ENCODE measurements around the gene CASQ2.
A peak's percentile ranks its signal among the peaks of the same experiment; 100 is the strongest.

Gene CASQ2

DNA sequence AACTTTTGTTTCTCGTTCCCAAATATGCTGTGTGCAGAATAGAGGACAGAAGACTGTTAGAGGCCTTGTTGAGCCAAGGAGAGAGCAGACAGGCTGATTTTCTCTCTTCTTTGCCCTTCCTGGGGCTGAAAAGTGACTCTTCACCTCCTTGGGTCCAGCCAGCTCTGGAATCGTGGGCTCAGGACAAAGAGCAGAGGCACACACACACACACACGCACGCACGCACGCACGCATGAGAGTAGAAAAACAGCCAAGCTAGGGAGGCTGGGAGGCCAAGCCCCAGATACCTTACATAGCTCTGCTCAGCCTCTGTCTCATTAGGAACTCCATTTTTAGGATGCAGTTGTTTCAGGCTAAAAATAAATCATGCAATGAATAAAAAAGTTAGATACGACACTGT, at the start of gene CASQ2:
Gene CASQ2, minus strand, starts transcription at position 166 of the 400 bp plus-strand sequence. CDS start 173 bp downstream, outside the sequence.
- no peak for DNase-seq (ENCODE audit: low read depth)

DNA sequence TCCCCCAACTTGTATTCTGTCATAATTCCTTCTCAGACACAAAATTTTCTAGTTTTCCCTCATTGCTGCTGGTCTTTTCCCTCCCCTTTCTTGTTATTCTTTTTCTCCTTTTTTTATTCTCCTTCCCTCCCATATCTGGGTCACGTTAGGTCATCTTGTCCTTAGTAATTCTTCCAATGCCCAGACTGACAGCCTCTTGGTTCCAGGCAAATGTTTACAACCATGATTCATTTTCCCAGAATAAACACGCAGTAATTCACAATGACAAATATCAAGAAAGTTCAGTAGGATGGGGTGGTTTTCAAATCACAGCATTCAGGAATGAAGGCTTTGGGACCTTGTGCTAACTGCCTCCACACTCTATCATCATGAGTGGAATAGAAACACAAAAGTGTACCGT, 47.2 kb upstream of the CASQ2 start:
- DNase-seq (ENCODE audit: low read depth) = no peak

DNA sequence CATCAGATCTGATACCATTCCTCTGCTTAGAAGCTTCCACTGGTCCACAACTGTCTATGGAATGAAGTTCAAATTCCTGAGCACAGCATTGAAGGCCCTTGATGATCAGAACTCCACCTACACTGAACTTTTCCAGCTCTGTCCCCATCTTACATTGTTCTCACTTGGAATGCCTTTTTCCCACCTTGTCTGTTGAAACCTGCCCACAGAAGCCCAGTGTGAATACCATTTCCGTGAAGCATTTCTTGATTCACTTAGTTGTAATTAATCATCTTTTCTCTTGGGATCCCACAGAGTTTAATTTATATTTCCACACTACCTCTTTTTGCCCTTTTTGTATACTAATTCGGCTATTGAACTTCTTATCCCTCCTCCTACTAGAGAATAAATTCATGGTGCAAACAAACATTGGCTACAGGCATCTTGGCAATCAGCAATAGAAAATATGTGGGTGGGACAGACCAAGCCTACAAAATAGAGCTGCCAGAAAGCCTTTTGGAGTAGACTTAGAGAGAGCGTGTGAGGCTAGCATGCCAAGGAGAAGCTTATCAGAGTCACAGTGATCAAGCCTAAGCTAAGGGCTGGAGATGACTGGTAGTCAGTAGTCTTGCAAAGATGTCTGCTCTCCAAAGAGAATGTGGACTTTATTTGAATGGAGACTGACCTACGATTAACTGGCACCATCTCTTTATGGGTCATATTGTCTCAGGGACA, 46.3 kb upstream of the CASQ2 start:
- DNase-seq (ENCODE audit: low read depth) = no peak

DNA sequence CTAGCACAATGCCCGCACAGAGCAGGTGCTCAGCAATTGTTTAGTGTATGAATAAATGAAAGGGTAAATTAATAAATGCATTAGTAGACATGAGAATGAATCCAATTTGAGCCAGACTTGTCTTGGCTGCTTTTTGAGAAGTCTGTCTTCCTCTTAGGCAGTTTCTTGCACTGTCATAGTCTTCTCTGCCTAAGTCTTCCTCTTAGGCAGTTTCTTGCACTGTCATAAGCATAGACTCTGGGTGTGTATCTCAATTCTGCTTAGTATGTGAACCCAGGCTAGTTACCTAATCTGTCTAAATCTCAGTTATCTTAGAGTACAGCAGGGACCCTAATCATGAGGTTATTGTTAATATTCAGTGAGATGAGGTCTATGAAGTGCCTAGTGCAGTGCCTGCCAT, 45.2 kb upstream of the CASQ2 start:
- no peak for DNase-seq (ENCODE audit: low read depth)

DNA sequence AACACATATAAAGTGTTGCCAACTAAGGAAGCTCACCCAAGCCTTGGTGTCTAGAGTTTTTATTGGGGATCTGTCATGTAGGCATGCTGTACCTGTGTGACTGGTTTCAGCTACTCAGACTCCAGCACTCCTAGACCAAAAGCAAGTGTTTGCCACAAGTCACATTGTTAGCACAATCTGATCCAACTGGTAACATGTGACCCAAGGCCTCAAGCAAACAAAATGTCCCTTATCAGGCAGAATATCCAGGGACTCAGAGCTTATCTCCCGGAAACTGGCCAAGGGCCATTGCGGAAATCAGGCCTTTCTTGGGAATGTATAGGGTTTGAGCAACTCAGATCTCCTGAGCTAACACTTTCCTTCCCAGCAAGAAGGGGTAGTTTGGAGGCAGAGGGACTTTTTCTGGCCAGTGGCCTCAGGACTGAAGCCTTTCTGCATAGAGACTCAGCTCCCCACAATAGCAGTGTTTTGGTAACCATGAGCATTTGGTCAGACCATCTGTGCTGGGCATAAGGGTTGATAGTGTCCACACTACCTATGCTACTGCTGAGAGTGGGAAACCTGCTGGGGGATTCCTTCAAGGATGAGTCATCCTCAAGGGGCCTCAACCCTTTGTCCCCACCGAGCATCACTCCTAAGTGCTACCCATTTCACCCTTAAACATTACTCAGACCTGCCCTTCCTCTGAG, 42.8 kb upstream of the CASQ2 start:
- no peak for DNase-seq (ENCODE audit: low read depth)

DNA sequence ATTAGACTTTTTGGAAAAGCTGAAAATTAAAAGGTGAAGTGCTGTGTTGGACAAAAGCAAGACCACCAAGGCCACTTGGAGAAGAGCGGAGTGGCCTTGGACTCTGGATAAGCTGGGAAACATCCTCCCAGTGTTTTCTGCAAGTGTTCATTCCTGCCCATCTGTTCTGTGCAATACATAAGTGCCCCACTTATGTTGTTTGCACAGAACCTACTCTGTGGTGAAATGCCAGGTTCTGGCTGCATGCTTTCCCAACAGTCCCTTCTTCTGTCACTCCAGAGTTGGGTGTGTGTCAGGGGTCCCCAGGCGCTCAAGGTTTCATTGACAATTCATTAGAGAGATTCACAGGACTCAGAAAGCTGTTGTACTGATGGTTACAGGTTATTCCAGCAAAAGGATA, 42.1 kb upstream of the CASQ2 start:
- DNase-seq (ENCODE audit: low read depth) = no peak

DNA sequence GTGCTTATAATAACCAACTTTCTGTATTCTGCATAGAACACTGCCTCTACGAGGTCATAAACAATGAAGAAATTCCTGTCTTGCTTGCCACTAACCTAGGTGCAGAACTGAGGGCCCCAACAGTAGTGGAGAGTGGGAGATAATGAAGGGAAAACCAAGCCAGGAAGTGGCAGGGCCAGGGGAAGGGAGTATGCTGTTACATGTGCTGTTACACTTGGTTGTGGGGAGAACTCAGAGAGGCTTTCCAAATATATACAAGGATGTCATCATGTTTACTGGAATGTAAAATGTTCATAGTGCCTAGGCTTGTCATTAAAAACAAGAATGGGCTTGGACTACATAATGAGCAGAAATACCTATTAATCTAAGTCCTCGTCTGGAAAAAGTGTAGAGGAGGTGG, 41.3 kb upstream of the CASQ2 start:
- no peak for DNase-seq (ENCODE audit: low read depth)

DNA sequence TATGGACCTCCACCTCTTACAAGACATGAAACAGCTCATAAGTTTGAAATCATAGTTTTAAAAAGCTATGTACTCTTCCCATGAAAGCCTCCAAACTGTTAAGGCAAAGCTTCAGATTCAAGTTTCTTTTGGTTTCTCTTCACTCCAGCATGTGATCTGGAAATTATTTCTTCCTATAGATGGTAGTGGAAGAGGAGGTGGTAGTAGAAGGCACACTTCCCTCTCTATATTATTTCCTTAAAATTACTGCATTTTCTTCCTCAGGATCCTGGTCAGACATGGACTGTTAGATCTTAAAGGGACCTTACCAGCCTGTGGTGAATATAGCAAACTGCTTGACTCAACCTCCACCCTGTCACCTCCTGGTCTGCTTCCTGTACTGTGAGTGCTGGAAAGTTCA, 40.6 kb upstream of the CASQ2 start:
- DNase-seq (ENCODE audit: low read depth) = no peak

DNA sequence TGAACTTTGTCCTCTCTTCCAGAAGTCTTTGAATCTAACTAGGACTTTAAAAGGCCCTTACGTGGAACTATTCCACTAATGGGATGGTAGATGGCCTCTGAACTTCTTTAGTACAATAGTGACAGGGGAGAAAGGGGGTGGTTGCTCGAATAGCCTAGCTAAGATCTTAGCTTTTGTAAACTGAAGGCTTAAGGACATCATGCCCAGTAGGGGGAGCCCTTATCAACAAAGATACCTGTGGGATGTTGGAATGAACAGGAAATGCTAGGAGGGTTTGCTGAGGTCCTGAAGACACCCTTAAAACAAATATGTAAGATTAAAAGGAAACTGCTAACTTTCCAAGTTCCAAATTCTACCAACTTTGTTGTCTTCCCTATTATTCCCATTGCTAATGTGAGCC, 39.2 kb upstream of the CASQ2 start:
- peak; percentile 76 for DNase-seq (ENCODE audit: low read depth)

DNA sequence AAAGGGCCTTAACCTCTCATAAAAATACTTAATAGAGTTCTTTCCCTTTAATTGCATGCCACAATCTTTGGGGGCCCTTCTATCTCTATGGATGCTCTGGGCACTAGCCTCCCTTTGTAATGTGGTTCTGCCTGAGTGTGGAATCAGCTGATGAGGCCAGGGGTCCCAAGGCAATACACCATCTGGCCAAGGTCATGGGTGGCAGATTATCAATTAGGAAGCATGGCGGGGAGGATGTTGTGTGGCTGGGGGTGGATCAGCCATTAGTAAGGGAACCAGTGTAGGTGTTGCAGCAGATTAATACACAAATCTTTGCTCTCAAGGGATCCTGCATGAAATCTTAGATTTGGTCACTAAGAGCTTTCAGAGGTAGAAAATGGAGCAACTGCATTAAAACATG, 37.1 kb upstream of the CASQ2 start:
- no peak for DNase-seq (ENCODE audit: low read depth)

DNA sequence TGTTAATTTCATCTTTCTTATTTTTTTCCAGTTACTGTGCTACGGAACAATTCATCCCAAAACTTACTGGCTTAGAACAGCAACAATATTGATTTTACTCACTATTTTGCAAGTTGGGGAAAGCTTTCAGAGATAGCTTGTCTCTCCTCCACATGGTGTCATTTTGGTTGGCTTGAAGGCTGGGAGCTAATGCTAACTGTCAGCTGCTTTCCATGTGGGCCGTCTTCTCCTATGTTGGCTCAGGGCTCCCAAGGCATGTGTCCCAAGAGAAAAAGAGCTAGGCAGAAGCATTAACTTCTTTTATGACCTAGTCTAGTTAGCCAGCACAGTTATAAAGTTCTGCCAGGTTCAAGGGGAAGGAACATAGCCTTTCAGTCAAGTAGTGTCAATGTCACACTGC, 33.9 kb upstream of the CASQ2 start:
- no peak for DNase-seq (ENCODE audit: low read depth)

DNA sequence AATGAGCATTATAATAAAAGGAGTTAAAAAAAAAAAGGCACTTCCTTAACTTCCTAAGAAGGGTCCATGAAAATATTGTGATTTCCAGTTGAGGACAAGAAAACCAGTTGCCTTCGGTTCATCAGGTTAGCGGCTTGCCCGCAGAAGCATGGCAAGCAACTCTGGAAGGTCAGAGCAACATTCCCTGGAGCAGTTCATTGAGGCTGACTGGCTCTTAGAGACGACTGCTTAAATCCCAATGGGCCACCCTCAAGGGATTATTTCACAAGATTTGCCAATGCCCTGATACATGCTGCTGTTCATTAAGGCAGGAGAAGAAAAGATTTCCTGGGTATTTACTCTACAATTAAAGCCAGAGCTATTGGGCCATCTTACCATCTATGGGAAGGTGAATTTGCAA, 29.0 kb upstream of the CASQ2 start:
- DNase-seq (ENCODE audit: low read depth) = no peak

DNA sequence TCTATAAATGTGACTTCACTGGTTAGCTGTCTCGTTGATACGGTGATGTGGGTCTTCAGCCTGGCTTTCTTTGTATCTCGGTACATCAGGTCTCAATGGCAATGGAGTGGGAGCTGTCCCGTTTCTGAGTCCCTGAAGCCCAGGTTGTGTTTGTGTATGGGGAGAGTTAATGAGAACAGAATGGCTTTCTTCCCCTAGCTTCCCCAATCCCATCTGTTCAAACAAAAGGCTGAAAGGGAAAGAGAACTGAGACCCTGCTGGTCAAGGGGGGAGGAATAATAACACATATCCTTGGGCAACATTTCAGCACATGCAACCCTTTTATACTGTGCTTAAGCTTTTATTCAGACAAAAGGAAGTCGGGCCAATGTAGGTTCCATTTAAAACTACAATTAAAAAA, 28.4 kb upstream of the CASQ2 start:
- DNase-seq (ENCODE audit: low read depth) = no peak

DNA sequence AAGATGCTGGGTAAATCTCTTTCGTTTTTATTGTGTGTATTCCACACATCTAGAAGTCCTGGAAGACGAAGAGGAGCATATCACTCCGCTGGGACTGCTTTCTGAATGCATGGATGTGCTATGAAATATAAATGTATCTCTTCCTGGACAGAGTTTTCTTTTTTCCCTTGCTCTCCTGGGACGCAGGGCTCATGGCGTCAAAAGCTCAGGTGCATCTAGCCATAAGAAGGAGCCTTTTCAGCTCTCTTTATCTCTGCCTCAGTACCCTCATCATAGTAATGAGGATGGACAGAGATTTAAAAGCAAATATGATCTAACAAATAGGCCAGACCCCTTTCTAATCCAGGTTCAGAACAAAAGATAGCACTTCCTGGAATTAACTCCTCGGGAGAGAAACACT, 27.5 kb upstream of the CASQ2 start:
- DNase-seq (ENCODE audit: low read depth) = no peak

DNA sequence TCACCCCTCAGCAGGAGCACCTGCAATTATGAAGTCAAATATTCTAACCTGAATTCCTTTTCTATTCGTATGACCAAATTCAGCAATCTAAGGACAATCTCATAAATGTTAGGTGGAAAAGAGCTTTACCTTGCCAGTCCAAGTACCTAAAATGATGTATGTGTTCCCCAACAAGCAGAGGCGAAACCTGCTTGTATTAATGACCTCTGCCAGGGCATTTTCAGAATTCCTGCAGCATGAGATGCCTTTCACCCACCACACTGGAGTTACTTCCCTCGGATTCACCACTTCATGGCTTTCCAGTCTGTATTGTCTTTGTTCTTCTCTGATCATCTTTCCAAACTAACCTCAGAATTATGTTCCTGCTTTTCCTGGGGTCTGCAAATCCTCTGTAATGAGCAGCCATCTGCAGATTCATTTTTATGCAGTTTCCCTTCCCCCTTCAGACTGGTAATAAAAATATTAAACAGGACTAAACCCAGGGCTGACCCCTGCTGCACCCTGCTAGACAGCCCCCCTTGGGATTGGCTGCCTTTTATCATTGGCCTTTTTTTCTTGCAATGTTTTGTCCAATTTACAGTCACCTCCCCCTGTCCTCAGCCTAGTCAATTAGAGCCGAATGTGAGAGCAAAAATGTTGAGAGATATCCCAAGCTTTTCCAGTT, 26.6 kb upstream of the CASQ2 start:
- DNase-seq (ENCODE audit: low read depth) = no peak

DNA sequence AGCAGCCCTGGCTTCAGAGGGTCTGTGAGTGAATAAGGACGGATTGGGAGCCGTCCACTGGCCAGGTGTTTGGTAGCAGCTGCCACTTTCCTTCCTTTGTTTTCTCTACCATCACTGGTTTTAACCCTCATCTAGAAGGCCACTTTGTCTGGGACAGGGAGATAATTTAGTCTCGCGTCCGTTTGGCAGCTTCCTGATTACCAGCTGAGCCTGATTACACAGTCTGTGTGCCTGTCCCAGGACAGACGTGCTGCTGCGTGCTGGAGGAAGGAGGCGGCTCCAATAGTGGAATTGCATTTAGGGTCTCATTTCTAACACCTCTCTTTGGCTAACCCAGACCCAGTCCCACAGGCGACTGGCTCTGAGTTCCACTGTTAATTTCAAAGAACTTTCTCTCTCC, 24.6 kb upstream of the CASQ2 start:
- DNase-seq (ENCODE audit: low read depth) = no peak

DNA sequence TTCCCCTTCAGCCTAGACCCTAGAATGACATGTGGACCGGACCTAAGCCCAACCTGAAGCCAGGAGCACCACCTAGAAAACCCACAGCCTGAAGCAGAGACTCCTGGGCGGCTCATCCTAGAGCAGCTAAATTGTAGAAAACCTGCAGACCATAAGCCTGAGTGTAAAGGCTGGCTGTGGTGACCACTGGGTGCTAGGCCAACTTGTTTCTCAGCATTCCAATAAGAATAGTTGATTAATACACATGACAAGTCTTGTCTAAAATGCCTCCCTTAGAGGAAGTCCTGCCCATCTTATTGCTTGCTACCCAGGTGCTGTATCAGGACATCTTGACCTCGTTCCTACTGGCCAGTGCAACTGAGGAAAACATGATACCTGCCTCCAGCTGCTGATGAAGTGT, 23.3 kb upstream of the CASQ2 start:
- no peak for DNase-seq (ENCODE audit: low read depth)

DNA sequence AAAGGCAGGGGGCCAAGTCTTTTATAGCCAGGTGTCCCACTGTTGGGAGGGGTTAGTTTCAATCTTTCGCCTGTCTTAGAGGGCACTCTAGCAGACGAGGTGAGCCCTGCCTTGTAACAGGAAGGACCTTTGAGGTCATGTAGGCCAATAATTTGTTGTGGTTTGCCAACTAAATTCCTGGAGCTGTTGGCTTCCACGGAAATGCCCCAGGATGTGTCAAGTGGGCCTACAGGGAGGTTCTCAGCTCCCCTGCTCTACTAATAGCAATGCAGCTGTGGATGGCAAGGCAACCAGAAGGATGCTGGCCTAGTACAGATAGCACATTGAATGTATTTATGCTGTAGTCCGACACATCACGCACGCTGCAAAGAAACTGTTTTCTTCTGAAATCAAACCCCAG, 22.3 kb upstream of the CASQ2 start:
- DNase-seq (ENCODE audit: low read depth) = no peak

DNA sequence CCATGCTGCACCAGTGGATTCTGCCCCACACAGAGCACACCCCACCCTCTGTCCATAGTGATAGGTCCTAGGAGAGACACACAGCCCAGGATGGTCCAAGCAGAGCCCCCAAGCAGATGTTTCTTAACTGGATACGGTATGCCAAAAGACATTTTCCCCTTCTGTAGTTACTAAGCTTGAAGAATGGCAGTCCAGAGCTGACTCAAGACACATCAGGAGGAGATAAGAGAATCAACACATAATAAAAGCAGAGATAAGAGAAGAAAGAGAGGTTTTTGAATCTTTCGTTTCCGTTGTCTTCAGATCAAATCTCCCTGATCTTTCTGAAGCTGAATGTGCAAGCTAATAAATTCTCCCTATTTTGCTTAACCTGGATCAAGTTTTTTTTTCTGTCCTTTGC, 21.8 kb upstream of the CASQ2 start:
- no peak for DNase-seq (ENCODE audit: low read depth)

DNA sequence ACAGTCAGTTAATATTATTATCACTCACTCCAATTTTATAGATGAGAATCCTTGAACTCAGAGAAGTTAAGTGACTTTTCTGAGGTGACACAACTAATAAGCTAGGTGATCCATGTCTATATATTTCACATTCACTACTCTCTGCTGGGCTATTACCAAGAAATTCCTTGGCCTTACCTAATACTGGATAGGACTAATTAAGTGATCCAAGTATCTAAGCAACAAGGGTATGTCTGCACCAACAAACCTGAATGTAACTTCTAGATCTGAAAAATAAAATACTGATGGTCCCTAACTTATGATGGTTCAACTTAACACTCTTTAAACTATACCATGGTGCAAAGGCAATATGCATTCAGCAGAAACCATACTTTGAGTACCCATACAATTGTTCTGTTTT, 14.8 kb upstream of the CASQ2 start:
- no peak for DNase-seq (ENCODE audit: low read depth)

DNA sequence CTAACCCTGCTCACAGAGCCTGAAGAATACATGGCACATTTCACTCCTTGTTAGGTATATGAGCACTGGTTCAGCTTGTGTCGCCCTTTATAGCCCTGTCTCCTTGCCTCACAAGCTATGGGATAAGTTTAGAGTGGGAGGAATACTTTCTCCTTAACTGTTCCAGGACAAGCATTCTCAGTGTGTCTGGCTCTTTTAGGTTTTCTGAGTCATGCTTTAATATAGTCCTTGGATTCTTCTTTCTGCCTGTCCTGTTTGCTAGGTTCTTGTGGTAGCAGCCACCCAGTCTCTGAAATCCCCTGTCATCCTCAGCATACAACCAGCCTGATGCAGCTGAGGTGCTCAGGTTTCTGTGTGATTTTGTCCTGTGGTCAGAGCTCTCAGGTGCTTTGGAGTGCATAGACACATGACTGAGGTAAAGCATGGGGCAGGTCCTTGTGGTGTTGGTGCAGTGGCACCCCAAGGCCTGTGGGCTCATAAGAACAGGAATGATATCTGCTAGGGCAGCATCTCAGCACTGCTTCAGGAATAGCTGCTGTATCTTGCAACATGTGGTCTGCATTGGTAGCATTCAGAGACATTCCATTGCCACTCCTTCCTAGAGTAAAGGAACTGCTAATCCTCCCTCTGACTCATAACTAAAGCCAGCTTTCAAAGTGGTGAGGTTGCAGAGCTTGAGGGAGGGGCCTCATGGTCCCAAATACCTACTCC, 14.2 kb upstream of the CASQ2 start:
- peak; percentile 74 for DNase-seq (ENCODE audit: low read depth)

DNA sequence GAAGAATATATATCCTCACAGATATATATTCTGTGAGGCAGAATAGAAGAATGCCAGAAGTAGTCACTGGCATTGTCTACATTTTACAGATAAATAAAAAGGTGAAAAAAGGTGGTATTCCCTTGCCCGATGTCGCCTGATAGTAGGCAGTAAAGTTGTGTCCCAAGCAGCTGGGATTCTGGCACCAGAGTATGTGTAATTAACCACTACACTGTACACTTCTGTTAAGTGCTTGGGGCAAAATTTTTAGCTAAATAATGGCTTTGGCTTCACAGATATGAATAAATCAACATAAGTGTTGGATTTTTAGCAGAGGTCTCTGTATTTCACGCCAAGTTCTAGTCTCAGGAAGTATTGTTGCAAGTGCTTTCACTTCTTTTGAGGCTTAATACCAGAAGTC, 13.3 kb upstream of the CASQ2 start:
- no peak for DNase-seq (ENCODE audit: low read depth)

DNA sequence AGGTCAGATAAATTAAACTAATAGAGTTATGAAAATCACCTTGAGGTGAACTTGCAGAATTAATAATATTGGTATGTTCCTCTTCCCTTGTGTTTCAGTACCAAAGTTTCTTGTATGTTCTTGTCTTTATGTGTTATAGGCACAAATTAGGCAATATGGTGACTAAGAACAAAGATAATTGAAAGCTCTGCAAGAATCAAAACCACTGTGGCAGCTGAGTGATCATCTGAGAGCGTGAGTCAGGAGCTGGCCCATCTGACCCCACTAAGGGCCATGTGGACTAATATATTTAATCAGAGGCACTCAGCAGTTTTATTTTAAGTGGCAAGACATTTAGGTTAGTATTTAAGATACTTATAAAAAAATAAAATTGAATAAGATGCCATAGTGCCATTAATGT, 12.8 kb upstream of the CASQ2 start:
- peak; percentile 34 for DNase-seq (ENCODE audit: low read depth)

All from EH (cell line).